ENCODE results near the gene TRIM29. TPM values are rescaled to one million over a fixed set of nuclear protein-coding genes. Genes with fewer than 3 reads are reported as not detected.

The TRIM29 gene
- polyA plus RNA-seq, 4 donors: 0.90 to 5.0 (median 1.9) TPM

DNA sequence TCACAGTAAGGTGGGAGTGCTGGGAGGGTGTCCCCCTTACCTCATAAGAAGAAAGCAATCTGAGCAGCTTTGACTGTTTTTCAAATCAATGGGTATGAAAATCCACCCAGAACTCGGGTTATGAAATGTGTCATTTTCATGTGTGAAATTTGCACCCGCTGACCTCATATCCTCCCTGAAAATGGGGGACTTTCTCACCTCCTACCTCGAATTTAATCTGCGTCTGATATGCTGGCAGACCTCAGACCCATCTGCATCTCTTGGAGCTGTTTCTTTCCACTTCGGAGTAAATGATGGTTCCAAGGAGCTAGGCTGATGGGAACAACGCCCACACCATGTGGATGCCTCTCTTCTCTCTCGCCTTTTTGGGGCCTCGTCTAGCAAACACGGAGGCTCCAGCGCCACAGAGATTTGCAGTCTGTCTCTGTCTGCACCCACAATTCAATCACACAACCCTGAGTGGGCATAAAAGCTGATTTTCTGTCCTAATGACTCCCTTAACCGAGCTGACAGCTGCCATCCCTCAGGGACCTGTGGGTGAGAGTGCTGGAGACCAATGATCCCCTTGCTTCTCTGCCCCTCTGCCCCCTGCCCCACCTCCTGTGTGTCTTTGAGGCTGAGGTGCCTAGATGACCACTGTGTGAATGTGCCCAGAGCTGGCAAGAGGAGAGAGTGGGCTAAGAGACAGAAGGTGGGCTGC lies 71.0 kb downstream of the TRIM29 start:
- no peak for DNase-seq (ENCODE audit: low read depth in 4 of 4, low spot score in 3 of 4)

DNA sequence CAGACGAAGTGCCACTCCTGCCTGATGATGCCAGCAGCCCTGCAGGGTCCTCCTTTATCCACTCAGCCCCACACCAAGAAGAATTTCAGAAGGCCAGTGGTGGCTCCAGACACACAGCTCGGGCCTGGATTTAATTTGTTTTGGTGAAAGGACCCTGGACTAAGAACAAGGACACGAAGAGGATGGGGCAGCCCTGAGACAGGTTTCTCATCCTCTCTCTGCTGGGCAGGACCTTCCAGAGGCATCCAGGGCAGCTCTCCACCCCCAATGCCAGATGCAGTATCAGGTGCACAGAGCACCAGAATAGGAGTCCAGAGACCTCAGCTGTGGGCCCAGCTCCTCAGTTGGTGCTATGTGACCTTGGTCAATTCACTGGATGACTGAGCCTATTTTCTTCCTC lies 72.0 kb downstream of the TRIM29 start:
- no peak for DNase-seq (ENCODE audit: low read depth in 4 of 4, low spot score in 3 of 4)

DNA sequence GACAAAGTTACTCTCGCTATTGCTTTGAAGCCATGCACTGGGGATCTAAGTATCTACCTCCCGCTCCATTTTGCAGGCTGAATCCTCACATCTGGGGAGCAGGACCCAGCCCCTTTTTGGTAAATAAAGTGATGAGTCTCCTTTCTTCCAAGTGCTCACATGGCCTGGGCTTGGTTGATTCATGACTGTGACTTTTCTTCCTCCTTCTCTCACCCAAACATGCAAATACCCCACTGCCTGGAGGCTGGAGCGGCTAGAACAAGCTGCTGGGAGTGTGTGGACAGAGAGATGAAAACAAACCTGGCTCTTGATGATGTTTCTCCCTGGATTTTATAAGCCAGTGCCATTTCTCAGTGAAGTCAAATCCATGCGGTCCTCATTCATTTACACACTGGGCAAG lies 72.7 kb downstream of the TRIM29 start:
- no peak for DNase-seq (ENCODE audit: low read depth in 4 of 4, low spot score in 3 of 4)

DNA sequence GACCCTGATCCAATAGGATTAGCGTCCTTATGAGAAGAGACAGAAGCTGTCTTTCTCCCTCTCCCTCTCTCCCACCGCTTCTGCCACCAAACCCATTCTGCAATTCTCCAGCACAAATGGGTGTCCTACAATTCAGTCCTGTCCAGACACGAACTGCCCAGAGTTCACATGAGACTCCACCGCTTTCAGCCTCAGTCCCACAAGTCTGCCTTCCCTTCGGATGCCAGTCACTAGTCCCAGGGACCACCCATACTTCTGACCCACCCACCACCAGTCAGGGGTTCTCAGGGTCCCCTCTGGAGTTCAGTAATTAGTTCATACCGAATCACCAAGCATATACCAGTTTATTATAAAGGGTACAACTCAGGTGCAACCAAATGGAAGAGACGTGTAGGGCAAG lies 73.6 kb downstream of the TRIM29 start:
- no peak for DNase-seq (ENCODE audit: low read depth in 4 of 4, low spot score in 3 of 4)

DNA sequence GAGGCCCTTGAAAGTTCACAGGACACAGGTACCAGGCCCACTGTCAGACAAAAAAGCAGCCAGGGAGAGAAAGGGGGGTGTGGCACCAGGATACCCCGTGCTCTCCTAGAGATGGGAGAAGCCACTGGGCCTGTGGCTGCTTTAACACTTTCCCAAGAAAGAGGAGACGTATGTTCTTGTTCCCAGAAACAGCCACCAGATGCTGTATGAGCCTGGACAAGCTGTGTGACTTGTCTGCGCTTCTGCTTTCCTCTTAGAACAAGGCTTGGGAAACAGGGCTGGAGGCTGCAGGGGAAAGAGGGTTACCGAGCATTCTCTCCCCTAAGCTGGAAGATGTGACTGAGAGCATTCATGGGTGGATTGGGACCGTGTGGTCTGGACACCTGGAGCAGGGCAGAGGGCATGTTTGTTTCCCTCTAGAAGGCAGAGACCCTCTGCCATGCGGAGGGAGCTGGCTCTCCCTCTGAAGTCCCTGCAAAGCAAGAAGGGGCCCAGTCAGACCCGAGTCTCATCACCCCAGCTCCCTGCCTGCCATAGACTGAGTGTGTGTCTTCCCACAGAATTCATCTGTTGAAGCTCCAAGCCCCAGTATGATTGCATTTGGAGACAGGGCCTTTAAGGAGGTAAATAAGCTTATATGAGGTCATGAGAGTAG lies 74.1 kb downstream of the TRIM29 start:
- no peak for DNase-seq (ENCODE audit: low read depth in 4 of 4, low spot score in 3 of 4)

DNA sequence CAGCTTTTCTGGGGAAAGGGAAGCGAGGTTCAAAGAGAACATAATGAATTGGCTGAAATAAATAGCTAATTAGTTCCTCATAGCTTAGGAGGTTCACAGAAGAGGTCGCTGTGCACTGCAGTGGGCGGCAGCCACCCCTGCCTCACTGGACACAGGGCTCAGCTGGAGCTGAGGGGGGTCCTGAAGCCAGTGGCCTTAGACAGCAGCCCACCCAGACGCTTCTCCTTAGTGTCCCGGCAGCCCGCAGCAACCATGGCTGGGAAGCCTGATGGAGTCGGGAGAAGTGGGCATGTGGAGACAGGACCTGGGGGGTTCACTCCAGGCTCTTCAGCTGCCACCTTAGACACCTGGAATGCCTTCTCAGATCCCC lies 75.4 kb downstream of the TRIM29 start:
- no peak for DNase-seq (ENCODE audit: low read depth in 4 of 4, low spot score in 3 of 4)

DNA sequence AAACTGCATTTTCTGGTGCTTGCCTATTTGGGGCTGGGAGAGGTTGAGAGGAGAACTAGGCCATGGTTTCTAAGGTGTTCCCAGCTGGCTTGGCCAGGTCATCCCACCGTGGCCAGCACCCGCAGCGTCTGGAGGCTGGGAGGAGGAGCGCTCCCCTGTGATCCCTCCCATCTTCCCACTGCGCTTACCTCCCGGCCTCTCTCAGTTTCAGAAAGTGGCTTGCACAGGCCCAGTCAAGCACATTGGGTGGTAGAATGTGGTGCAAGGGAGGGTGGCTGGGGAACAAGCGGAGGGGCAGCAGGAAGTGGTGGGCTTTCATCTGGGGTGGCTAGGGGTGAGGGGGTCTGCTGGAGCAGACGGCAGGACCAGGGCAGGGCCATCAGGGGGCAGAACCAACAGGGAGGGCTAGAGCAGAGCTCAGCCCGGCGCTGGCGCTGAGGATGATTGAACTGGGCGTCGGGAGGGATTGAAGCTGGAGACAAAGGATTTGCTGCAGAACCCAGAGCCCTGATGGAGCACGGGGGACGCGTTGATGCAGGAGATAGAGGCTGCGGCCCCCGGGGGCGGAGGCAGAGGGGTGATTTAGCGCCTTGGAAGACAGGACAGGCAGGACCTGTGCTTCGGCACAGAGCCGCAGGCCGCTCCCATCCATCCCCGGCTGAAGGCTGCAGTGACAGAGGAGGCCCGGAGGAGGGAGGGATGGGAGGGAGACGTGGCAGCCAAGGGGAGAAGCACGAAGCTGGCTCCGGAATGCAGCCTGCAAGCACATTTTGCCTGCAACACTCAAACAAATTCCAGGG lies 76.0 kb downstream of the TRIM29 start:
- DNase-seq (ENCODE audit: low read depth in 4 of 4, low spot score in 3 of 4): peak in 3 of 4 donors; percentile 46 to 53 (median 46)

Other genes with a start within 250 kb of the TRIM29 start
- gene OAF, start 72.9 kb upstream of the TRIM29 start, polyA plus RNA-seq (ENCODE audit: insufficient read length in 4 of 4): 100 to 1,000 TPM in 1 of 4 donors, 10 to 100 TPM in 3; 36.1 to 123 (median 42.5) TPM
- gene POU2F3, start 102.0 kb upstream of the TRIM29 start, polyA plus RNA-seq (ENCODE audit: insufficient read length in 4 of 4): 1 to 10 TPM in 2 of 4 donors, under 1 TPM in 2; 0.47 to 2.7 (median 0.89) TPM
- gene TLCD5, start 187.2 kb upstream of the TRIM29 start, polyA plus RNA-seq (ENCODE audit: insufficient read length in 4 of 4): 10 to 100 TPM; 10.7 to 16.7 (median 11.8) TPM
- 100 to 1,000 TPM in 3 of 4 donors, 10 to 100 TPM in 1; 53.9 to 133 (median 124) TPM for gene ARHGEF12, start 198.3 kb upstream of the TRIM29 start, polyA plus RNA-seq (ENCODE audit: insufficient read length in 4 of 4)

Data from left renal pelvis (tissue), 4 donors.